Measurements from ENCODE around the gene UCP2.
"Not testable (repeated sequence)": the region's sequence is repeated elsewhere in the genome, so short reads cannot be mapped to it uniquely, and the experiment has no call there.

Gene UCP2

GRCh38 chr11:73991471-73992006, 8.9 kb upstream of the UCP2 start:
- peak; percentile 46 for DNase-seq

DNA sequence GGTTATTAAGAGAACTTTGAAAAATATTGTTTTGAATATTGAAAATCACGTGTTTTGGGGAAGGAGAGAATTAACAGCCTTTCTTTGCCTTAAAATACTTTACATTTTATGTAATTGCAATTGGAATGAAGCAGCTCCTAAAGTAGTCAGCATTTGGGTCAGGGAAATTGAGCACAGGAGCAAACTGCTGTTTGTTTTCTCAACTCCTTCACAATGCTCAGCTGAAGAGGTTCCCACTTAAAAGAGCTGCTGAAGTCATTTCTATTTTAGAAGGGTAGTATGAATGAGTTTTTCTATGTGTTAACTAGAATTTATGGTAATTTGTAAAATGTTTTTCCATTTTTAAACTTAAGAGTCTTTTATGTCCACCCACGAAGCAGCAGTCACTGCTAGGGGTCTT, 8.1 kb upstream of the UCP2 start:
- no peak for DNase-seq

DNA sequence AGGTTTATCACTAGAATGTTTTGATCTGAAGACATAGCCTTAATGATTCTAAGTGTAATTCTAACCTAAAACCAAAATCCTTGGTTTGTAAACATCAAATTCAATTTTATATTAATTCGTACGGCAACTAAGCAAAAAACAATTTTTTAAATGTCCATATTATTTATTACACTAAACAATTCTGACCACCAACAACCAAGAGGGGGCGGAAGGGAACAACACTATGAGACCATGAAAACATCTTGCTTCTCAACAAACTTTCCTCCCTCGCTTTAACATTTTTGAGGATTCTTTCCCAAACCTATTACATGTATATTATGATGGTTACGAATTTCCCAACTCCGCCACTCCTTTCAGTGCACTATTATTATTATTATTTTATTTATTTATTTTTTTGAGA, 6.5 kb upstream of the UCP2 start:
- DNase-seq: no peak

- no peak for DNase-seq
Observed at GRCh38 chr11:73988227-73988626, 5.6 kb upstream of the UCP2 start.

- not testable (repeated sequence) for DNase-seq
Observed at GRCh38 chr11:73985661-73986060, 3.0 kb upstream of the UCP2 start.

- DNase-seq: peak; percentile 42
Observed at GRCh38 chr11:73983741-73984538, 1.3 kb upstream of the UCP2 start.

GRCh38 chr11:73982990-73983740, 522 bp upstream of the UCP2 start:
- DNase-seq: peak; percentile 96

- DNase-seq: peak; percentile 42
Observed at GRCh38 chr11:73981051-73981805, 1.4 kb downstream of the UCP2 start.

- peak; percentile 93 for DNase-seq
Observed at GRCh38 chr11:73980001-73980961, 2.4 kb downstream of the UCP2 start.

DNA sequence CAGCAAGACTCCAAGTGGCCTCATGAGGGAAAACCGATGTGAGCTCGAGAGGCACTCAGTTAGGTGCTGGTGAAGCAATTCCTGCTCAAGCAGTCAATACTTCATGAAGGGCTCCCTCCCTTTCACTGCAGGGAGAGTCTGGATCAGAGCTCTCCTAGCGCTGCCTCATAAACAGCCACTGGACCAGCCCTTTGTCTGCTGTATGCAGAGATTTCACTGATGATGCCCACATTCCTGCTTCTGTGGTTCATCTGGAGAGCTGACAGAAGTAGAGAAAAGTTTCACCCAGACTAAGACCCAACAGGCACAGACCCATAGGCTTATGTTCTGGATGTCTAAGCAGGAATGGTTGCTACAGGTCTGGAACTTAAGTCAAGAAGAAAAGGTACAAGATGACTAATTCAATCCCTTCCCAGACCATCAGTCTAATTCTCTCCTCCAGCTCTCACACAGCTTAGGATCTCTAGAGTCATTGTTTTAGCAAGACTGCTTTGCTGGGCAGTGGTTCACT, 4.0 kb downstream of the UCP2 start:
- DNase-seq: no peak

- no peak for DNase-seq
Observed at GRCh38 chr11:73977856-73978519, 4.7 kb downstream of the UCP2 start.

DNA sequence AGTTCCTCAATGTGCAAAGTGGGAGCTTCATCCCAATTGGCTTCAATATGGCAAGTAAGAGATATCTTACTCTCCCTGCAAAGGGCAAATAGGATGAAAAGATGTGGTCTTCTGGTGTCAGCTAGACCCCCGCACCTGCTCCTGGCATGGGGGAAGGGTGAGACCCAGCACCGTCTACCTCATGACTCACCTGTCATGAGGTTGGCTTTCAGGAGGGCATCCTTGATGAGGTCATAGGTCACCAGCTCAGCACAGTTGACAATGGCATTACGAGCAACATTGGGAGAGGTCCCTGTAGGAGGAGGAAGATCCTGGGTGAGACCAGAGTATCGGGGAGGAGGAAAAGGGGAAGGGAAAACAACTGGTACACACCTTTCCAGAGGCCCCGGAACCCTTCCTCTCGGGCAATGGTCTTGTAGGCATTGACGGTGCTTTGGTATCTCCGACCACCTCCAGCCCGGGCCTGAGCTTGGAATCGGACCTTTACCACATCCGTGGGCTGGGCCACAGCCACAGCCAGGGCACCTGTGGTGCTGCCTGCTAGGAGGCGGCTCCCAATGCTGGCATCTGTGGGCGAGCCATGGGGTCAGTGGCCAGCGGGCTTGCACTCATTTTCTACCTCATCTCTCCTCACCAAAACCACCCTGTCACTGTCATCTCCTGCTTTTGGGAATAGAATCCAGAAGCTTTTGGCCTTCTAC, 6.0 kb downstream of the UCP2 start:
- DNase-seq: no peak

DNA sequence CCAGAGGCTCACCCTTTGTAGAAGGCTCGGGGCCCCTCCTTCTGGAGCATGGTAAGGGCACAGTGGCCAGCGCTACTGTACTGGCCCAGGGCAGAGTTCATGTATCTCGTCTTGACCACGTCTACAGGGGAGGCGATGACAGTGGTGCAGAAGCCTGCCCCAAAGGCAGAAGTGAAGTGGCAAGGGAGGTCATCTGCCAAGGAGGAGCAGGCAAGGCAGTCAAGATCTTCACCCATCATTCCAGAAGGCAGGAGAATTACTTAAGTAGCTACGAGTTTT, 7.2 kb downstream of the UCP2 start:
- no peak for DNase-seq

DNA sequence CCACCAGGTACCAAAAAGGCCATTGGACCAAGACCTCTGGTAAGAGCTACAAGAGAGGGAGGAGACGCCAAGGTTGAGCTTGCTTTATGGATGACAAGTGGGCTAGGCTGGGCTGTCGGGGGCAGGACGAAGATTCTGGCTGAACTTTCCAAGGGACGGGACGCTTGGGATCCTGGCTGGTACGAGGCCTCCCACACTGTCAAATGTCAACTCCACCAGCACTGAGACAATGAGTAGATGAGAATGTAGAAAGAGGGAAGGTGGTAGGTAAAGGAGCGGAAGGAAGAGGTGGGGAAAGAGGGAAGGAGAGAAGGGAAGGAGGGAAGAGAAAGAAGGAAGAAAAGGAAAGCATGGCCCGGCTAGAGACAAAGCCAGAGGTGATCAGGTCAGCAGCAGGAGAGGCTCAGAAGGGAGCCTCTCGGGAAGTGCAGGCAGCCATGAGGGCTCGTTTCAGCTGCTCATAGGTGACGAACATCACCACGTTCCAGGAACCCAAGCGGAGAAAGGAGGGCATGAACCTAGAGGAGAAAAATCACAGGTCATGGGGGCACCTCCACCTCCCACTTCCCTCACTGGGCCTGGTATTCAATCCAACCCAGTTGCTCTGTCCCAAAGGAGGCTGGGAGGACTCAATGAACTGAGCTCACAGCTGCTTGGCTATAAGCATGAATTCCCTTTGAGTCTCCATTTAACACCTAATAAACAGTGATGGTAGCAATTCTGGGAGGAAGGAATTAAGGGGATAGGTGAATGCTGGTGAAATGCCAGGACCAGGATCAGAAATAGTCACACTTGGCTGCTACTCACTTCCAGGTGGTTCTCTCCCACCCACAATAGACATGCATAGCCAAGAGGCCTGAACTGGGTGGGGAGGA, 7.8 kb downstream of the UCP2 start:
- DNase-seq: peak; percentile 34

GRCh38 chr11:73972620-73973449, 9.8 kb downstream of the UCP2 start:
- DNase-seq: peak; percentile 42

DNA sequence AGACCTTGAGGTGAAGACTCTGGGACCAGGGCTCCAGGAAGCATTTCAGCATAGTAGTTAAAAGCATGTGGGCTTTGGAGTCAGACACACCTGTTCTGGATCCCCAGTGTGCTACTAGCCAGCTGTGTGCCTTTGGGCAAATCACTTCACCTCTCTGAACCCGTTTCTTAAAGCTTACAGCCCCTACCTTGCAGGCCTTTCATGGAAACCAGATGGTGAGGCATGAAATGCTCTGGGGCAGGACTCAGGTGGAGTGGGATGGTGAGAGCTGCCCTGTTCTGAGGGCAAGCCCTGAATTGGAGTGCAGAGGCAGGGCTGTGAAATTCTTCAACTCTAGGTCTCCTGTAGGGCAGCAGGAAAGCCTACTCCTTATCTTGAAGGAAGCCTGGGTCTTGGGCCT, 10.5 kb downstream of the UCP2 start:
- DNase-seq: peak; percentile 44

DNA sequence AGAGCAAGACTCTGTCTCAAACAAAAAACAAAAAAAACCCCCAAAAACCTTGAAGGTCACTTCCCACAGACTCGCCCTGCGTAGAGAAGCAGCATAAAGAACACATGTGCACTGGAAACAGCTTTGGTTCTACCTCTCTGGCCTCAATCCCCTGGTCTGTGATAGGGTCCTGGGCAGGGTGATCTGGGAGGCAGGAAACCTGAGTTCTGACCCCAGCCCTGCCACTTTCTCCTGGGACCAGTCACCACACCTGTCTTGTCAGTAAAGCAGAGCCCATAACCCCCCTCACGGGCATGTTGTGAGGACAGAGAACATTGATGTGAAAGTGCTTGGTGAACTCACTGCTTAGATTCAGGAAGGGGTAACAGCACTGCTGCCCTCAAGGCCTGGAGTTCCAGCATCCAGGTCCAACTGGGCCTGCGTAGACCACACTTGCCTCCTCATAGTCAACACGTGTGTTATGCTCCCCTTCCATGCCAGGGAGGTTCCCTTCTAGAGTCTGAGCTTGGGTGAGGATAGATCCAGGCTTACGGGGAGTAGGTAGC, 11.4 kb downstream of the UCP2 start:
- DNase-seq: peak; percentile 53

DNA sequence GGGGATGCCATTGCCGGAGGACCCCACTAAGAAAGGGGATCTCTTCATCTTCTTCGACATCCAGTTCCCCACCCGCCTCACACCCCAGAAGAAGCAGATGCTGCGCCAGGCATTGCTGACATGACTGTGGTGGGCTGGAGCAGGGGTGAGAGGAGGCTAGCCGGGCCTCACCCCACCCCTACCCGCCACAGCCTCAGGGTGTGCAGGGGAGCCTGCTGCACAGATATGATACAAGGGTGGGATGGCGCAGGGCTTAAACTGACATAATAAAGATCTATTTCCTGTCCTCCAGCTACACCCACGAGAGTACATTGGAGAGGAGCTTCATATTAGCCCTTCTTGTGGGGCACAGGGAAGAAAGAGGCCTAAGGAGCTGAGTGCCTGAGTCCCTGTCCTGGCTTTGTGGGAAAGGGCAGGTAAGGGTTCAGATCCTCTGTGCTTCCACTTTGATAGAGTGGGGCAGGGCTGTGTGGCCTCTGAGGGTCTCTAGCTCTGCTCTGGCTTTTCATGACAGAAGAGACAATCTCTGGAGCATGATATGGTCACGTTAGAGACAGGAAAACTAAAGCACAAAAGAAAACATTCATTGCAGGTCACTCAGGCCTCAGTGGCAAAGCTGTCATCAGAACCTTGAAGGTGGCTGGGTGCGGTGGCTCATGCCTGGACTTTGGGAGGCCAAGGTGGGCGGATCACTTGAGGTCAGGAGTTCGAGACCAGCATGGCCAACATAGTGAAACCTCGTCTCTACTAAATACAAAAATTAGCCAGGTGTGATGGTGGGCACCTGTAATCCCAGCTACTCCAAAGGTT, 12.4 kb downstream of the UCP2 start:
- DNase-seq: peak; percentile 65

Data from CD4-positive, alpha-beta T cell treated with Interleukin-17A for 1 hour (primary cell).